GM18499 (cell line): ENCODE measurements around the gene TMED6.

Experiments used
- ATAC-seq: cut with Tn5 transposase; IDR thresholded peaks from one replicate; pipeline ENCODE4 v1.9.1; 2021; ENCODE audit warnings: moderate number of reproducible peaks; ENCODE audit not compliant: insufficient read depth, unreplicated experiment

The TMED6 gene

GRCh38 chr16:69351309-69352027, at the start of gene TMED6:
TMED6 (minus strand) TSS chr16:69351786; CDS start chr16:69351753, 33 bp downstream.
- ATAC-seq = no peak

GRCh38 chr16:69399361-69399760, 47.8 kb upstream of the TMED6 start:
- ATAC-seq = no peak

- ATAC-seq = no peak
Measured at GRCh38 chr16:69397821-69398521, 46.4 kb upstream of the TMED6 start.

GRCh38 chr16:69396187-69397061, 44.8 kb upstream of the TMED6 start:
- no peak for ATAC-seq

GRCh38 chr16:69395859-69396186, 44.2 kb upstream of the TMED6 start:
- ATAC-seq = no peak

- ATAC-seq = no peak
Measured at GRCh38 chr16:69393898-69394849, 42.6 kb upstream of the TMED6 start.

- no peak for ATAC-seq
Measured at GRCh38 chr16:69386596-69386995, 35.0 kb upstream of the TMED6 start.

GRCh38 chr16:69384974-69385373, 33.4 kb upstream of the TMED6 start:
- ATAC-seq = no peak

- ATAC-seq = no peak
Measured at GRCh38 chr16:69382421-69382820, 30.8 kb upstream of the TMED6 start.

- ATAC-seq = no peak
Measured at GRCh38 chr16:69381231-69381630, 29.6 kb upstream of the TMED6 start.

GRCh38 chr16:69378760-69379159, 27.2 kb upstream of the TMED6 start:
- no peak for ATAC-seq

GRCh38 chr16:69378036-69378435, 26.4 kb upstream of the TMED6 start:
- no peak for ATAC-seq

- ATAC-seq = no peak
Measured at GRCh38 chr16:69376393-69377059, 24.9 kb upstream of the TMED6 start.

- no peak for ATAC-seq
Measured at GRCh38 chr16:69373019-69373418, 21.4 kb upstream of the TMED6 start.

GRCh38 chr16:69371564-69371963, 20.0 kb upstream of the TMED6 start:
- no peak for ATAC-seq

- no peak for ATAC-seq
Measured at GRCh38 chr16:69368866-69369265, 17.3 kb upstream of the TMED6 start.

GRCh38 chr16:69367980-69368379, 16.4 kb upstream of the TMED6 start:
- ATAC-seq = no peak

- no peak for ATAC-seq
Measured at GRCh38 chr16:69366431-69366830, 14.8 kb upstream of the TMED6 start.

- ATAC-seq = no peak
Measured at GRCh38 chr16:69365901-69366300, 14.3 kb upstream of the TMED6 start.
